Upper lobe of right lung (tissue), 1 donor: ENCODE data around the gene MAD2L1BP. TPM values are rescaled to one million over a fixed set of nuclear protein-coding genes. Genes with fewer than 3 reads are reported as not detected.

Experiments used
- ATAC-seq: fragments of 200-7000 bp; cut with Tn5 transposase; one replicate; pipeline ENCODE4 v1.9.1; 2020; ENCODE audit warnings: mild to moderate bottlenecking, moderate library complexity
- DNase-seq: peaks from one replicate; pipeline ENCODE4 v3.0.0-alpha.2; 2020
- H3K27ac ChIP-seq: fragments of 200-600 bp; one replicate; pipeline ENCODE4 v1.8.0; 2022
- H3K27me3 ChIP-seq: fragments of 200-600 bp; one replicate; pipeline ENCODE4 v1.8.0; 2022; ENCODE audit warnings: mild to moderate bottlenecking
- H3K36me3 ChIP-seq: fragments of 200-600 bp; one replicate; pipeline ENCODE4 v1.8.0; 2022
- H3K4me1 ChIP-seq: fragments of 200-600 bp; one replicate; pipeline ENCODE4 v1.8.0; 2022
- H3K4me3 ChIP-seq: fragments of 200-600 bp; one replicate; pipeline ENCODE4 v1.8.0; 2022; ENCODE audit warnings: mild to moderate bottlenecking
- H3K9me3 ChIP-seq: fragments of 200-600 bp; one replicate; pipeline ENCODE4 v1.8.0; 2022
- intact Hi-C: fragments of 100-400 bp; cut with DNase I; formaldehyde crosslinking; loops from one replicate; pipeline ENCODE4 v1.11.0; 2022
- total RNA-seq: library from RNA; stranded (reverse); fragmentation: NEBNext Ultra II Directional; extraction: Animal tissue kit (Norgen Biotek cat#: 25700); gene quantifications from one replicate; pipeline ENCODE4 v1.2.1, GENCODE V29; 2021
- TF ChIP-seq, protein P1 (sequence below): fragments of 200-600 bp; IDR thresholded peaks from one replicate; pipeline ENCODE4 v1.8.0; 2022; ENCODE audit warnings: antibody characterized with exemption
- donor health status: DM: no; HTN: yes; CAD: no; lungs with severe emphysema.

Gene MAD2L1BP
- total RNA-seq, 1 donor from 2014 or later = 18.5 TPM

DNA sequence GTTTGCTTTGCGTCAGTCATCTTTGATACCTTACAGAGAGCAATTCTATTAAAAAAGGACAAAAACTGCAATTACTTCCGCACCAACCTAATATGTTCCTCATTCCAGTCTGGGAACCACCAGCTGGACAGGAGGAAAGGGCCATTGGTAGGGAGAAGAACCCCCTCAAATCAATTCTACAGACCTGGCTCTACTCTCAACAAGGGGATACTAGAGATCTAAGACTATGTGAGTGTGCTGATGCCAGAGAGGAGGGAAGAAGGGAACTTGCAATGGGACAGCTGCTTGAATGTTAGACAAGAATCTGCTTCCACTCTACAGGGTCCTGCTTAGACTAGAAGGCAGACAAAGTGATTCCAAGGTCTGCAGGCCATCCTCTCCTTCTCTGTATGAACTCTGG, 38.7 kb downstream of the MAD2L1BP start:
- peaks cover 12% of the 10 kb centered on the region for H3K4me1 ChIP-seq
- ATAC-seq (no peak), DNase-seq (no peak)
- H3K4me3 ChIP-seq = no peak overlapping the region
- no peaks in the 10 kb centered on the region for H3K27me3 ChIP-seq
- TF ChIP-seq, protein P1, sequence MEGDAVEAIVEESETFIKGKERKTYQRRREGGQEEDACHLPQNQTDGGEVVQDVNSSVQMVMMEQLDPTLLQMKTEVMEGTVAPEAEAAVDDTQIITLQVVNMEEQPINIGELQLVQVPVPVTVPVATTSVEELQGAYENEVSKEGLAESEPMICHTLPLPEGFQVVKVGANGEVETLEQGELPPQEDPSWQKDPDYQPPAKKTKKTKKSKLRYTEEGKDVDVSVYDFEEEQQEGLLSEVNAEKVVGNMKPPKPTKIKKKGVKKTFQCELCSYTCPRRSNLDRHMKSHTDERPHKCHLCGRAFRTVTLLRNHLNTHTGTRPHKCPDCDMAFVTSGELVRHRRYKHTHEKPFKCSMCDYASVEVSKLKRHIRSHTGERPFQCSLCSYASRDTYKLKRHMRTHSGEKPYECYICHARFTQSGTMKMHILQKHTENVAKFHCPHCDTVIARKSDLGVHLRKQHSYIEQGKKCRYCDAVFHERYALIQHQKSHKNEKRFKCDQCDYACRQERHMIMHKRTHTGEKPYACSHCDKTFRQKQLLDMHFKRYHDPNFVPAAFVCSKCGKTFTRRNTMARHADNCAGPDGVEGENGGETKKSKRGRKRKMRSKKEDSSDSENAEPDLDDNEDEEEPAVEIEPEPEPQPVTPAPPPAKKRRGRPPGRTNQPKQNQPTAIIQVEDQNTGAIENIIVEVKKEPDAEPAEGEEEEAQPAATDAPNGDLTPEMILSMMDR = no peak
- no peaks in the 10 kb centered on the region for H3K9me3 ChIP-seq
- intact Hi-C loops = no loop called here
- H3K36me3 ChIP-seq = peaks cover 78% of the 10 kb centered on the region
- H3K27ac ChIP-seq = no peak overlapping the region

DNA sequence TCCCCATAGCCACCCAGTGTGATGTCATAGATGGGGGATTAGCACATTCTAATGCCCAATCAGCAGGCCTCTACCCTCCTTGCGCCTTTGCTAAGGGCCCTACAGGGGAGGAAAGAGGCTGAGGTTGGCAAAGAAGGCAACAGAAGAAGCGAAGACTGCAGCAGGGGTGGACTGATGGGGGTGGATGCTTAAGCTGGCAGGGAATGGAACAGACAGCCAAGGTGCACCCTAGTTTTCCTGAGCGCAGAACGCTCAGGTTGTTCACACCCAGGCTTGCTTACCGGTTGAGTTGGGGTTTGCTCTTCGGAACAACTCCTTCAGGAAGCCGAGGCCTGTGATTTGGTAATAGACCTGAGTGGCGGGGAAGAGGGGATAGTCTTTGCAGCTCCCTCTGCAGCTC, 39.3 kb downstream of the MAD2L1BP start:
- Histone ChIP-seq H3K27ac (no peak overlapping the region), H3K27me3 (no peaks in the 10 kb centered on the region), H3K9me3 (no peaks in the 10 kb centered on the region), H3K36me3 (peaks cover 84% of the 10 kb centered on the region), H3K4me1 (peaks cover 5% of the 10 kb centered on the region), H3K4me3 (no peak overlapping the region)
- ATAC-seq = no peak
- no peak for DNase-seq
- intact Hi-C loops = no loop called here
- TF ChIP-seq, protein P1 = no peak

DNA sequence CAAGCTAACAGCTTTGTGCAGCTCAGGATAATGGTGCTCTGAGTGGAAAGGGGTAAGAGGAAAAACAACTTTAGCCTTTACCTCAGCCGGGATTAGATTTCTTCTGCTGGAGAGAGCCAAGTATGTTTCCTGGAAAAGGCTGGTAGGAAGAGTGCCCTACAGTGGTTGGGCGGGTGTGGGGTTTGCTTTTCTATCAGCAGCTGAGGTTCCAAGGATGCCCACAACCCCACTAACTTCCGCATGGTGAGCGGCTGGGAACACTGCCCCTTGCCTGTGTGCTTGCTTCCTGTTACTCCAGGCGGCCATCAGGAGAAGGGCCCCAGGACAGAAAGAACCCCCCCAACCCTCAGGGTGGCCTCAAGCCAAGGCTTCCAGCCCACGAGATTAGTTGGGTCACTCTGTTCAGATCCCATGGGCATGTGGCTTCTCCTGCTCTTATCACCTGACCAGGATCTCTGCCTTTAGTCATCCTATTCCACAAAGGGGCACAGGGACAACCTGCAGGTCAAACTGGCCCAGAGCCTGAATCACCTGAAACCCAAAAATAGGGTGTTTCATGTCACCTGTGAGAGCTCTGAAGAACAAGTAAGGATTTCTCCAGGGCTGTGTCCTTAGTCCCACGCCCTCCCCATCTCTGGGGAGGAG, 41.4 kb downstream of the MAD2L1BP start:
- ATAC-seq (no peak), DNase-seq (no peak)
- no peaks in the 10 kb centered on the region for H3K9me3 ChIP-seq
- no peak overlapping the region for H3K4me3 ChIP-seq
- H3K27ac ChIP-seq = no peak overlapping the region
- peaks cover 81% of the 10 kb centered on the region for H3K36me3 ChIP-seq
- H3K27me3 ChIP-seq = no peaks in the 10 kb centered on the region
- H3K4me1 ChIP-seq = peaks cover 3% of the 10 kb centered on the region
- TF ChIP-seq, protein P1 = no peak
- intact Hi-C loops = no loop called here

DNA sequence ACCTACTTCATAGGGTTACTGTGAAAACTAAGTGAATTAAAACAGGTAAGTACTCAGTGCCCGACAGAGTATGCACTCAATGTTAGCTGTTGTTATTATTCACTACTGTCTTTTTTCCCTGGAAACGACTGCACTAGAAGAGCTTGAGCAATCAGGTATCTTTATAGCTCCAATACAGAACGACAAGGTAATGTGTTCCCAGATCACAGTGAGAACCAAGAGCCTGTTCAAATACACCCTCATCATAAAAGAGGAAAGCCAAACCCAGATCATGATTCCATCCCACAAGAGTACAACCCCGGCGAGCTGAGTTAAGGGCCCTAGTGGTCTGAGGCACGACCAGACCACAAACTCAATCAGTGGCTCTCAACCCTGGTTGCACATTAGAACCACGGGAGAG, 42.1 kb downstream of the MAD2L1BP start:
- DNase-seq = no peak
- H3K36me3 ChIP-seq = peaks cover 80% of the 10 kb centered on the region
- TF ChIP-seq, protein P1 = no peak
- no peak overlapping the region for H3K4me3 ChIP-seq
- H3K27ac ChIP-seq = no peak overlapping the region
- no peaks in the 10 kb centered on the region for H3K9me3 ChIP-seq
- H3K27me3 ChIP-seq = no peaks in the 10 kb centered on the region
- intact Hi-C loops = no loop called here
- no peak for ATAC-seq
- peaks cover 3% of the 10 kb centered on the region for H3K4me1 ChIP-seq

DNA sequence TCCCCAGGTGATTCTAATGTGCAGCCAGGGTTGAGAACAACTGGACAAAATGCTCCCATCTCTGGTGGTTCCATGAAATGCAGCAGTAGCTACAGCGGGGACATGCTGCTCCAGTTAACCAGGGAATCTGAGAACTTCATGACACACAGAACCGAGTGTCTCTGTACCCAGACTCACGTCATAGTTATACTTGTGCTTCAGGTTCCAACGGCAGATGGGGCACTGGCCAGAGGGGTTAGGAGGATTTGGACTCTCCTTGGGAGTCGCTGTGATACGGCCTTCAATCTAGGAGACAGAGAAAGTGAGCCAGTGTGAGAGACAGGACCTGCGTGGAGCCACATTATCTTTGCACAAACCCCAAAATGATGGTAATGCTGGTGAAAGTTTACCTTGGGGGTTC, 42.7 kb downstream of the MAD2L1BP start:
- intact Hi-C loops = no loop called here
- no peaks in the 10 kb centered on the region for H3K27me3 ChIP-seq
- peaks cover 79% of the 10 kb centered on the region for H3K36me3 ChIP-seq
- no peaks in the 10 kb centered on the region for H3K9me3 ChIP-seq
- H3K4me3 ChIP-seq = no peak overlapping the region
- TF ChIP-seq, protein P1 = no peak
- DNase-seq (no peak), ATAC-seq (no peak)
- peaks cover 3% of the 10 kb centered on the region for H3K4me1 ChIP-seq
- no peak overlapping the region for H3K27ac ChIP-seq

DNA sequence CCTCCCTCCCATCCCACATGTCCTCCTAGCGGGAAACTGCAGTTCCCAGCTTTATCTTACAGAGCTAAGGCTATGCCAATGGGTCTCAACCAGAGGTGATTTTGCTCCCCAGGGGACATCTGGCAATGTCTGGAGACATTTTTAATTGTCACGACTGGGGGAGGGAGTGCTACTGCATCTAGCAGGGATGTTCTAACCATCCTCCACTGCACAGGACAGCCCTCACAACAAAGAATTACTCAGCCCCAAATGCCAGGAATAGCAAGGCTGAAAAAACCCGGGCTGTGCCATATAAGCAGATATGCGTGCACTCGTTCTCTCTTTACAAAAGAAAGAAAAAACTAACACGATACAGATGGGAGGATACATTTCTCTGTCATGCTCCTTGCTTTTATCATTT, 43.4 kb downstream of the MAD2L1BP start:
- TF ChIP-seq, protein P1 = no peak
- Histone ChIP-seq H3K36me3 (peaks cover 72% of the 10 kb centered on the region), H3K4me1 (peaks cover 10% of the 10 kb centered on the region), H3K27ac (no peak overlapping the region), H3K9me3 (no peaks in the 10 kb centered on the region), H3K4me3 (no peak overlapping the region), H3K27me3 (no peaks in the 10 kb centered on the region)
- no peak for ATAC-seq
- no peak for DNase-seq
- intact Hi-C loops = no loop called here
